ENCODE data around the gene MRPL21. TPM values are rescaled to one million over a fixed set of nuclear protein-coding genes. Genes with fewer than 3 reads are reported as not detected.

Gene MRPL21
- total and polyA plus RNA-seq, 2 of the 8 experiments (the other 6 are each of a cell fraction or from before 2014, with no cell fraction given), result 102 to 107 TPM

DNA sequence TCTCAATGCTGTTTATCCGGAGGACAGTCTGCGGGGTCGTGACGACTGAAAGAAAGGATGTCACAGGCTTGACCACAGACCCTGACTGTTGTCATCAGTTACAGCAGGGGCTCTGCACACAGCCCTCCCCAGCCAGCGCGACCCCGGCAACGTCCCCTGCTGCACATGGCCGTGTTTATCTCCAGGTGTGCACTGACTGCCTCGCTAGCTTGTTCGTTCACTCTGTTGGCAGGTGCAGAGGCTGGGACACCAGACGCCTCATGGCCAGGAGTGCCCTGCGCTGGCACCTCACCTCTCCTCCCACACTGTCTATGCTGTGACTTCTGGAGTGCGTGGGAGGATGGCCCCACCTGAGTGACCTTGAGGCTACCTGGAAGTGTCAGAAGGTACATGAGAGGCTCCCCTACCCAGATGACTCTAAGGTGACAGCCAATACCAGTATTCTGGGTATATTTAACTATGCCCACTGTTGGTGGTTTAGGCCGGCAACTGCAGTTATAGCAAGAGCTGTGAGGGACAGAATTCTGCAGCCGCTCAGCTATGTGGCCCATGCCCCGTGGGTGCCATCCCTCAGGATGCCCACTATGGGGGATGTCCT, 12.2 kb downstream of the MRPL21 start:
- H3K56ac ChIP-seq (replicated peaks; ENCODE audit: insufficient read length, low read depth, low read length), result no peak overlapping the region
- no peak overlapping the region for H3K23ac ChIP-seq (ENCODE audit: insufficient read length)
- H3K79me2 ChIP-seq (ENCODE audit: control insufficient read depth in 1 of 2, insufficient read depth in 2 of 2, low read length in 2 of 2), result no peaks in the 10 kb centered on the region
- ChIA-PET CTCF (ENCODE audit: partially characterized antibody) (interaction anchor here (1.9 to 2.2 kb wide), 4 partner anchors 14 to 142 kb away, joined by 4 to 17 read pairs (median 4); no protein-coding TSS in a partner anchor), POLR2A (ENCODE audit: partially characterized antibody) (interaction anchor here (1.5 kb wide), 1 partner anchor 12 kb away, joined by 5 read pairs; no protein-coding TSS in a partner anchor)
- no peak overlapping the region for H3K4me2 ChIP-seq (ENCODE audit: insufficient read depth in 1 of 2, low read depth in 2 of 2, low read length in 2 of 2)
- H3K4me1 ChIP-seq (replicated peaks in 1 of 4; ENCODE audit: control insufficient read depth in 3 of 4, insufficient read depth in 4 of 4, low read length in 3 of 4), result peaks cover 0 to 4% (median under 1%) of the 10 kb centered on the region in 4 experiments; a peak in 1 of 7 replicates
- H4K8ac ChIP-seq (ENCODE audit: extremely low read depth, insufficient read depth, low read length), result no peak overlapping the region
- H2BK120ac ChIP-seq (replicated peaks; ENCODE audit: low read depth, low read length), result no peak overlapping the region
- H3K14ac ChIP-seq (ENCODE audit: insufficient read length), result no peak overlapping the region
- no peak overlapping the region for H3K27ac ChIP-seq (ENCODE audit: low read depth, low read length)
- no peak overlapping the region for H2BK12ac ChIP-seq (ENCODE audit: low read depth, low read length)
- no peak overlapping the region for H3K18ac ChIP-seq (ENCODE audit: extremely low read depth, low read length)
- no peak overlapping the region for H2AFZ ChIP-seq (ENCODE audit: low read length)
- H2BK20ac ChIP-seq (ENCODE audit: low read length), result no peak overlapping the region
- no peaks in the 10 kb centered on the region for H3K9me3 ChIP-seq (ENCODE audit: insufficient read depth in 2 of 2, low read depth in 1 of 2, low read length in 1 of 2)
- H3K23me2 ChIP-seq (ENCODE audit: low read depth, low read length), result no peaks in the 10 kb centered on the region
- peaks cover 6 to 17% of the 10 kb centered on the region in 2 experiments for H4K20me1 ChIP-seq (replicated peaks in 1 of 2; ENCODE audit: control insufficient read depth in 1 of 2, insufficient read depth in 2 of 2, low read length in 2 of 2)
- no peak overlapping the region for H4K91ac ChIP-seq (replicated peaks; ENCODE audit: insufficient read length, low read length)
- no peaks in the 10 kb centered on the region for H3K27me3 ChIP-seq (replicated peaks in 1 of 4; ENCODE audit: control insufficient read depth in 3 of 4, extremely low read depth in 1 of 4, insufficient read depth in 3 of 4, low read length in 3 of 4)
- H2BK15ac ChIP-seq (ENCODE audit: low read length), result no peak overlapping the region
- no peak for DNase-seq (ENCODE audit: low read depth in 1 of 2, low spot score in 2 of 2)
- H3K36me3 ChIP-seq (ENCODE audit: control insufficient read depth in 2 of 4, insufficient read depth in 4 of 4, low read length in 3 of 4), result peaks cover 12 to 47% (median 29%) of the 10 kb centered on the region in 4 experiments; a peak in 7 of 8 replicates
- no peak overlapping the region for H4K5ac ChIP-seq (ENCODE audit: insufficient read length, low read depth, low read length)
- WGBS, 2 experiments (ENCODE audit: extremely low coverage in 1 of 2, insufficient coverage in 1 of 2, insufficient read length in 1 of 2, insufficient replicate concordance in 2 of 2, low coverage in 1 of 2, low lambda C conversion rate in 2 of 2, missing lambda C conversion rate in 1 of 2), result 92% methylated on average over 17 of the region's 17 CpGs; no CpG with 5 or more reads in 1 of the 2 experiments
- no peak overlapping the region for H3K9ac ChIP-seq (replicated peaks in 1 of 4; ENCODE audit: extremely low read depth in 1 of 4, low read depth in 3 of 4, low read length in 3 of 4)
- H2BK5ac ChIP-seq (ENCODE audit: low read depth, low read length), result no peak overlapping the region
- H3K4me3 ChIP-seq (ENCODE audit: extremely low read depth in 1 of 4, insufficient read depth in 2 of 4, low read depth in 3 of 4, low read length in 4 of 4), result no peak overlapping the region
- no peak for FAIRE-seq
- no peaks in the 10 kb centered on the region for H3K79me1 ChIP-seq (ENCODE audit: low read depth, low read length)
- no peak overlapping the region for H3K4ac ChIP-seq (replicated peaks; ENCODE audit: insufficient read length, low read depth, low read length)
- H2AK5ac ChIP-seq (ENCODE audit: low read depth, low read length), result no peak overlapping the region
- no peak for TF ChIP-seq NANOG (IDR thresholded peaks at IDR 0.05; ENCODE audit: insufficient read depth, low read depth, low read length, poor library complexity, severe bottlenecking)
- no peak for TF ChIP-seq CREB1 (IDR thresholded peaks at IDR 0.05)
- TF ChIP-seq JUND (IDR thresholded peaks at IDR 0.05; ENCODE audit: low read length), result no peak
- TF ChIP-seq RBBP5 (IDR thresholded peaks at IDR 0.05; ENCODE audit: borderline replicate concordance, low read depth, low read length), result no peak
- no peak for TF ChIP-seq NRF1 (IDR thresholded peaks at IDR 0.05; ENCODE audit: low read depth, low read length)
- TF ChIP-seq SIRT6 (IDR thresholded peaks at IDR 0.05; ENCODE audit: low read length), result no peak
- TF ChIP-seq BACH1 (IDR thresholded peaks at IDR 0.05; ENCODE audit: low read length), result no peak
